Lower lobe of right lung (tissue), 2 donors: Measurements from ENCODE around the gene GSAP. TPM values are rescaled to one million over a fixed set of nuclear protein-coding genes. Genes with fewer than 3 reads are reported as not detected.

Experiments used
- ATAC-seq, 2 donors: fragments of 200-7000 bp; cut with Tn5 transposase; one replicate each; pipeline ENCODE4 v1.9.1; 2020 to 2022; ENCODE audit warnings: mild to moderate bottlenecking in 2 of 2, moderate library complexity in 2 of 2
- DNase-seq: peaks from one replicate; pipeline ENCODE4 v3.0.0-alpha.2; 2020
- H3K27ac ChIP-seq: fragments of 200-600 bp; one replicate; pipeline ENCODE4 v1.8.0; 2022
- H3K27me3 ChIP-seq: fragments of 200-600 bp; one replicate; pipeline ENCODE4 v1.8.0; 2022; ENCODE audit warnings: low read depth
- H3K36me3 ChIP-seq: fragments of 200-600 bp; one replicate; pipeline ENCODE4 v1.8.0; 2022; ENCODE audit warnings: mild to moderate bottlenecking
- H3K4me1 ChIP-seq: fragments of 200-600 bp; one replicate; pipeline ENCODE4 v1.8.0; 2022
- H3K4me3 ChIP-seq: fragments of 200-600 bp; one replicate; pipeline ENCODE4 v1.8.0; 2022; ENCODE audit warnings: mild to moderate bottlenecking
- H3K9me3 ChIP-seq: fragments of 200-600 bp; one replicate; pipeline ENCODE4 v1.8.0; 2022
- intact Hi-C: fragments of 100-400 bp; cut with DNase I; formaldehyde crosslinking; loops from one replicate; pipeline ENCODE4 v1.11.0; 2022
- total RNA-seq: library from RNA; stranded (reverse); fragmentation: NEBNext Ultra II Directional; extraction: Animal tissue kit (Norgen Biotek cat#: 25700); gene quantifications from one replicate; pipeline ENCODE4 v1.2.1, GENCODE V29; 2021
- TF ChIP-seq, protein P1 (sequence below): fragments of 200-600 bp; IDR thresholded peaks from one replicate; pipeline ENCODE4 v1.8.0; 2022; ENCODE audit warnings: antibody characterized with exemption, mild to moderate bottlenecking
- donor health status: DM: no; HTN: yes; CAD: no; lungs with severe emphysema.

Gene GSAP
- total RNA-seq, 1 donor from 2014 or later: 80.0 TPM

DNA sequence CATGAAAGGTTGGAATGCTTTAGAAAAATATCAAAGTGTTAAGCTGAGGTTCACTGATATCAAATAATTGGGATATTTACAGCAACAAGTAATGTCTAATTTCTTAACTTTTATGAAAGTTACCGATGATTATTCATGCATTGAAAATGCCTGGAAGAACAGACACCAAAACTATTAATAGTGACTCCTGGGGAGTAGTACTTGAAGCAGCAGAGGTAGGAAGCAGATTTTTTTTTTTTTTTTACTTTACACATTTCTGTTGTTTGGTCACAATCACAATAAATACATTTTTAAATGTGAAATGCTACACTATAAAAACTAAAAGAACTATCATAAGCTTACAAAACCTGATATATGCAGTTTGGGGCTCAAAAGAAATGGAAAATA lies 146.1 kb downstream of the GSAP start:
- TF ChIP-seq, protein P1, sequence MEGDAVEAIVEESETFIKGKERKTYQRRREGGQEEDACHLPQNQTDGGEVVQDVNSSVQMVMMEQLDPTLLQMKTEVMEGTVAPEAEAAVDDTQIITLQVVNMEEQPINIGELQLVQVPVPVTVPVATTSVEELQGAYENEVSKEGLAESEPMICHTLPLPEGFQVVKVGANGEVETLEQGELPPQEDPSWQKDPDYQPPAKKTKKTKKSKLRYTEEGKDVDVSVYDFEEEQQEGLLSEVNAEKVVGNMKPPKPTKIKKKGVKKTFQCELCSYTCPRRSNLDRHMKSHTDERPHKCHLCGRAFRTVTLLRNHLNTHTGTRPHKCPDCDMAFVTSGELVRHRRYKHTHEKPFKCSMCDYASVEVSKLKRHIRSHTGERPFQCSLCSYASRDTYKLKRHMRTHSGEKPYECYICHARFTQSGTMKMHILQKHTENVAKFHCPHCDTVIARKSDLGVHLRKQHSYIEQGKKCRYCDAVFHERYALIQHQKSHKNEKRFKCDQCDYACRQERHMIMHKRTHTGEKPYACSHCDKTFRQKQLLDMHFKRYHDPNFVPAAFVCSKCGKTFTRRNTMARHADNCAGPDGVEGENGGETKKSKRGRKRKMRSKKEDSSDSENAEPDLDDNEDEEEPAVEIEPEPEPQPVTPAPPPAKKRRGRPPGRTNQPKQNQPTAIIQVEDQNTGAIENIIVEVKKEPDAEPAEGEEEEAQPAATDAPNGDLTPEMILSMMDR: no peak
- intact Hi-C loops: no loop called here
- Histone ChIP-seq H3K27me3 (no peaks in the 10 kb centered on the region), H3K36me3 (no peaks in the 10 kb centered on the region), H3K27ac (peak overlapping the region; percentile 29), H3K4me3 (no peak overlapping the region), H3K4me1 (peaks cover 15% of the 10 kb centered on the region), H3K9me3 (no peaks in the 10 kb centered on the region)
- no peak for DNase-seq
- ATAC-seq: peak in 1 of 2 donors; percentile 5

DNA sequence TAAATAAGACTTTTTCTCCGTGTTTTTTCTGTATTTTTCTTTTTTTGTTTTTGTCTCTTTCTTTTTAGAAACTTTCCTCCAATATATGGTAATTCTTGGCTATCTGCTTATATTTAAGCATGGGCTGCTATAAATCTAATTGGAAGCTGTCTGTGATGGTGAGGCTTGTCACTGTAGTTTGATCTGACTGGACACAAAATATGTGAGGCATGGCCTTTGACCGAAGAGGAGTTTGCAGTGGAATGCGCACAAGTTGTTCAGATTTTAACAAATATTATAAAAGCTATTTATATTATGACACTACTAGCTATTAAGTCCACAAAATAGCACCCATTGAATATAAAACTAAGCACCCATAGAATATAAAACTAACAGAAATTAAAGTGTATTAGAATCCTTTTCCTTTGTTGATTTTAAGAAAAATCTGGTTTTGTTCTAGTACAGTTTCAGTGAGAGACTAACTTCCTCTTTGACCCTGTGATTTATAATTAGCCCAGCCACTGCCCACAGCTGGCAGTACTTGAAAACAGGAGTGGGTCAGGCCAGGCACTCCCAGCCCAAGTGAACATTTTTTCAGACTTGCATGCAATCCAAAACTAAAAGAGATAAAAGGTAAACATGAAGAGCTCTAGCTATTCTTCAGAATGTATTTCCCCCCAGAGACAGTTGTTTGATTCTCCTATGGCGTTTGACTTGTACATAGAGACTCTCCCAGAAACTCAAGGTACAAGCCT lies 146.6 kb downstream of the GSAP start:
- ATAC-seq: peak; percentile 86 to 88
- intact Hi-C loops: no loop called here

DNA sequence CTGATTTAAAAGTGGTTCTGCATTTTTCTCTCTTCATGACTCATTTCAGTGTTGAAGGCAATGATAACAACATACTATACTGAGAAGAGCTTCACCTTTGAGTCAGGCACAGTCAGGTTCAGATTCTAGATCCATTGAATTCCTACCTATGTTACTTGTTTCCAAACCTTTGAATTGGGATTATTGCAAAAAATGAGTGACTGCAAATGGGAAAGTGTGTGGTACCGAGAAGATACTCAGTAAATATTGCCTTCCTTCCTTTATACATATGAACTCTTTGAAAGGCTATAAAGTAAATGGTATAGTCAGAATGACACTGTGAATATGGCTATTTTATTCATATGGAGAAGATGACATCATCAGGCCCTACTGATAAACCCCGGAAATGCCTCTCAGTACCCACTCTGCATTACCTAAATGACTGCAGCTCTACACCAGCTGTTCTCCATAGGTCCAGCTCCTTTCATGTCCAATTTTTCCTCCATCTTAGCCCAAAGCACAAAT lies 149.8 kb downstream of the GSAP start:
- Histone ChIP-seq H3K27ac (no peak overlapping the region), H3K36me3 (no peaks in the 10 kb centered on the region), H3K9me3 (no peaks in the 10 kb centered on the region), H3K4me3 (no peak overlapping the region), H3K4me1 (peaks cover 15% of the 10 kb centered on the region), H3K27me3 (no peaks in the 10 kb centered on the region)
- ATAC-seq: no peak
- intact Hi-C loops: no loop called here
- TF ChIP-seq, protein P1: no peak
- DNase-seq: no peak

More for the DNA sequence above, 146.6 kb downstream of the GSAP start:
- DNase-seq: peak; percentile 50
- no peaks in the 10 kb centered on the region for H3K27me3 ChIP-seq
- no peaks in the 10 kb centered on the region for H3K36me3 ChIP-seq
- H3K9me3 ChIP-seq: no peaks in the 10 kb centered on the region
- no peak overlapping the region for H3K4me3 ChIP-seq
- TF ChIP-seq, protein P1: no peak
- H3K27ac ChIP-seq: peak overlapping the region; percentile 29
- peaks cover 15% of the 10 kb centered on the region for H3K4me1 ChIP-seq

DNA sequence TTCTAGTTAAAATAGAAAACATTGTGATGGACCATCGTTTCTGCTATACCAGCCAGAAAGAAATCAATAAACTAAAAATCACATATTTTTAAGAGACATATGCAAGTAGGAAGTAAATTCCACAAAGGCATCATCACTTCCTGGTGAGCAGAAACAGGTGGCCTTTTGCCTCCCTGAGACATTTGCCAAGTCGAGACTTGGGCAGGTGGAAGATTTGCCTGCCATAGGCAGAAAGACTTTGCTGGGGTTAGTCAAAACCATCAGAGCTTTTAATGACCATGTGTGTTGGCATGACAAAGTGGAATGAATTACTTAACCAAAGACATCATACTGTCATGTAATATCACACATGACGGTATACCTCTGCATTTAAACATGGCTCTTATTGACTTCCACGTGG lies 150.5 kb downstream of the GSAP start:
- peaks cover 15% of the 10 kb centered on the region for H3K4me1 ChIP-seq
- H3K9me3 ChIP-seq: no peaks in the 10 kb centered on the region
- H3K27me3 ChIP-seq: no peaks in the 10 kb centered on the region
- no peak for ATAC-seq
- H3K36me3 ChIP-seq: no peaks in the 10 kb centered on the region
- TF ChIP-seq, protein P1: no peak
- no peak overlapping the region for H3K4me3 ChIP-seq
- DNase-seq: no peak
- H3K27ac ChIP-seq: no peak overlapping the region
- intact Hi-C loops: no loop called here

DNA sequence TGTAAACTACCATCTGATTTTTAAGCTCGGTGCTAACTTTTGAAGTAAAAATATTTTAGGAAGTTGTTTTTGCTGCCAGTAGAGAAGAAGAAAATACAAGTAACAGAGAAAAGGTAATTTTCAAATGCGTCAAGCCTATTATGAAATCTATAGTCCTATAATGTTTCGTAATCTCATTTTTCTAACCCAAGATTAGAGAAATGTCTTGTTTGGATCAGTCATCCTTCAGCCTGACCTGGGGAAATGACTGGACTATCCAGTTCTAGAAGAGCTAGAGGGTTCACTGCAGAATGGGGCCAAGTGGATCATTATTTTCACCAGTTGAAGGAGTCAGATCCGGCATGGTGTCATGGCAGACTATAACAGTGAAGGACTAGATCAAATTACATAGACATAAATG lies 153.8 kb downstream of the GSAP start:
- intact Hi-C loops: no loop called here
- TF ChIP-seq, protein P1: no peak
- Histone ChIP-seq H3K27ac (no peak overlapping the region), H3K4me3 (no peak overlapping the region), H3K36me3 (no peaks in the 10 kb centered on the region), H3K4me1 (no peaks in the 10 kb centered on the region), H3K9me3 (no peaks in the 10 kb centered on the region), H3K27me3 (no peaks in the 10 kb centered on the region)
- DNase-seq: no peak
- ATAC-seq: no peak

Other genes with a start within 250 kb of the GSAP start
- gene FGL2, start 216.5 kb downstream of the GSAP start, total RNA-seq: 33.0 TPM
- 164 TPM for gene PTPN12, start 120.9 kb upstream of the GSAP start, total RNA-seq